ENCODE results near the gene POMT1.
"Not testable (repeated sequence)": the region's sequence is repeated elsewhere in the genome, so short reads cannot be mapped to it uniquely, and the experiment has no call there.

The POMT1 gene, protein sequence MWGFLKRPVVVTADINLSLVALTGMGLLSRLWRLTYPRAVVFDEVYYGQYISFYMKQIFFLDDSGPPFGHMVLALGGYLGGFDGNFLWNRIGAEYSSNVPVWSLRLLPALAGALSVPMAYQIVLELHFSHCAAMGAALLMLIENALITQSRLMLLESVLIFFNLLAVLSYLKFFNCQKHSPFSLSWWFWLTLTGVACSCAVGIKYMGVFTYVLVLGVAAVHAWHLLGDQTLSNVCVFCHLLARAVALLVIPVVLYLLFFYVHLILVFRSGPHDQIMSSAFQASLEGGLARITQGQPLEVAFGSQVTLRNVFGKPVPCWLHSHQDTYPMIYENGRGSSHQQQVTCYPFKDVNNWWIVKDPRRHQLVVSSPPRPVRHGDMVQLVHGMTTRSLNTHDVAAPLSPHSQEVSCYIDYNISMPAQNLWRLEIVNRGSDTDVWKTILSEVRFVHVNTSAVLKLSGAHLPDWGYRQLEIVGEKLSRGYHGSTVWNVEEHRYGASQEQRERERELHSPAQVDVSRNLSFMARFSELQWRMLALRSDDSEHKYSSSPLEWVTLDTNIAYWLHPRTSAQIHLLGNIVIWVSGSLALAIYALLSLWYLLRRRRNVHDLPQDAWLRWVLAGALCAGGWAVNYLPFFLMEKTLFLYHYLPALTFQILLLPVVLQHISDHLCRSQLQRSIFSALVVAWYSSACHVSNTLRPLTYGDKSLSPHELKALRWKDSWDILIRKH

DNA sequence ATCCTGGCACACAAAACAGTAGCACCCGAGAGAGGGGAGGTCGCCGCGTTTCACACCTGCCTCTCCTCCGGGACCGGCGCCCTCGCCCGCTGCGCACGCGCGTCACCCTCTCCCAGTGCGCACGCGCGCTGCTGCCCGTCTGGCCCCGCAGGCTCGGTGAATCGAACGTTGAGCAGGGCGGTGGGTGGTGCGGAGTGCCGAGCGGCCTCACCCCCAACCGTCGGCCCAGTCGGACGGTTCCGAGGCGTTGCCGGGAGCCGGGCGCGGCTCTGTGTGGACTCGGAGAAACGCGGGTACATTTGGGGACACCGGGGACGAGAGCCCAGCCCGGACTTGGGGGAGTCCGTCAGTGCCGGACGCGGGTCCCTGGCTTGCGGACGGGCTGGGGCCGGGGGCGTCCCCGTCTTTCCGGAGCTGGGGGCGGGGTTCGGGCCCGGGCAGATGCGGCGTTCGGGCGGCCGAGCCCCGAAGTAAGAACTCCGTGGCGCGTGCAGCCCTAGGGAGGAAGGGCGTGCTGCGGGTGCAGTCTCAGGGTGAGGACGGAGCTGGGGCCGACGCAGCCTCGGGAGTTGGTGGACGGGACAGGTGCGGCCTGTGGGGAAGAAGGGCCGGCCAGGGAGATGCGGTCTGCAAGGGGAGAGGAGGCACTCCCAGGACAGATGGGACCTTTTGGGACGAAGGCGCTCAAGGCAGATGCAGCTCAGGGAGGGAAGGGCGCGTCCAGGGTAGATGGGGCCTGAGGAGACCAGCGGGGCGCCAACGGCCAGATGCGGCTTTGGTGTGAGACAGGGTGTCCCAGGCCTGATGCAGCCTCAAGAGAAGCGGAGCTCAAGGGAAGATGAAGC, at the start of gene POMT1:
Gene POMT1, plus strand, starts transcription at position 138 of the 845 bp plus-strand sequence. CDS start 1,301 bp downstream, outside the sequence.
- DNase-seq (ENCODE audit: low read depth) = peak; percentile 62

DNA sequence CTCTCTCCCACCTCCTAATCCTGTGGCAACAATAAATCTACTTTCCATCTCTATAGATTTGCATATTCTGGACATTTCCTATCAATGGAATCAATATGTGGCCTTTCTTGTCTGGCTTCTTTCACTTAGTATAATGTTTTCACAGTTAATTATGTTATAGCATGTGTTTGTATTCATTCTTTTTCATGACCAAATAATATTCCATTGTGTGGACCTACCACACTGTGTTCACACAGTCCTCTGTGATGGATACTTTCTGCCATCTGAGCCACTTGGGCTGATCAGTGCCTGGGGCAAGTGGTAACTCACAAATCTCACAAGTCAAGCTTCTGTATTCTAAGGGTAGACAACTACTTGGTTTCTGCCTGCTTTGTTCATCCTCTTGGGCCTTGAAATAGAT, 48.7 kb upstream of the POMT1 start:
- no peak for DNase-seq (ENCODE audit: low read depth)

DNA sequence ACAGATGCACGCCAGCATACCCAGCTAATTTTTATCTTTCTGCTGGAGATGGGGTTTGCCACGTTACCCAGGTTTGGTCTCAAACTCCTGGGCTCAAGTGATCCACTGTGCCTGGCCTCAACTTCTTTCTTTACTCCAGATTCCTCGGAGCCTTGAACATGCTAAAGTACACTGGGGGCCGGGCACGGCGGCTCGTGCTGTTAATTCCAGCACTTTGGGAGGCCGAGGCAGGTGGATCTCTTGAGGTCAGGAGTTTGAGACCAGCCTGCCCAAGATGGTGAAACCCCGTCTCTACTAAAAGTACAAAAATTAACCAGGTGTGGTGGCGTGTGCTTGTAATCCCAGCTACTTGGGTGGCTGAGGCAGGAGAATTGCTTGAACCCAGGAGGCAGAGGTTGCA, 47.1 kb upstream of the POMT1 start:
- DNase-seq (ENCODE audit: low read depth) = not testable (repeated sequence)

DNA sequence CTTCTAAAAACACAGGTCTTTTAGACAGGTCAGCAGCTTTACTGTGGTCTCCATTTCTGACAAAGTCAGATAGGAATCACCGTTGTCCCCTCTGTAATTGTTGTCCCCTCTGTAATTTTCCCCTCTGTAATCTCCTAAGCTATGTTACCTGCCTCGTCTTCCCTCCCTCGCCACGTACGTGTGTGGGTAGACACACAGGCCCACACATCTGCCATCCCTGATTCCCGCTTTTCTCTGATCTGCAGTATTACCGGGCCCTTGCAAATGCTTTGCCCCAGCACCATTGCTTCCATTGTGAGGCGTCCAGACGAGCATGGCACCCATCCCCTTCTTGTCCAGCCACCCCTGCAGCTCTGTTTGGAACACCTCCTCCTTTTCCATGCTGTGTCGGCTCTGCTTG, 45.0 kb upstream of the POMT1 start:
- DNase-seq (ENCODE audit: low read depth) = no peak

DNA sequence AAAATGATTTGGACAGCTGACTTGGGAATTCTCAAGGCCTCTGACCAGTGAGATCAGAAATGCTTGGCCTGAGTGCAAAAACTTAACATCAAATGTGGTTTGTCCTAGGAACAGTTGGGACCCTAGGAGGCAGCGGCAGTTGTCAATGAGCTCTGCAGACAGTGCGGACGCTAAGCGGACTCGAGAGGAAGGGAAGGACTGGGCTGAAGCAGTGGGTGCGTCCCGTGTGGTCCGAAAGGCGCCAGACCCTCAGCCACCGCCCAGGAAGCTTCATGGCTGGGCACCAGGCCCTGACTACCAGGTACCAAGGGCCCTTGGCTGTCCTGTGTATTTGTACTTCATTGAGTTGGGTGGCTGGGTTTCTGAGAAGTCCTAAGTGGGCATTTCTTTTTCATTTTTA, 43.7 kb upstream of the POMT1 start:
- DNase-seq (ENCODE audit: low read depth) = no peak

DNA sequence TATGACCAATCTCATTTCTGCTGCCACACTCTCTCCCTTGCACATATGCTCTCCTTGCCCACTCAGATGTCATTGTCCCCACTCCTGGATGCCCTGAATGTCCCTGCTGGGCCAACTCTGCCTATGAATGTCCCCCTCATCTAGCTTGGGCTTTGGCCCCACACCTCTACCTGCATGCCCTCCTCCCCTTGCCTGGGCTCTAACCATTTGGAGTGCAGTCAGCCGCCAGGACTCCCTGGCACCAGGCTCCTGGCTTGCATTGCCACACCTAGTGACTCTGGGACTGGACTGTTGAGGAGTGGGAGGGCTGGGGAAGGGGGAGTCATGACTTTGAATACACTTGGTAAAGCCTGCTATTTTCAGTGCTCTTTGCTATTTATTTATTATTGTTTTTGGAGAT, 41.6 kb upstream of the POMT1 start:
- no peak for DNase-seq (ENCODE audit: low read depth)

DNA sequence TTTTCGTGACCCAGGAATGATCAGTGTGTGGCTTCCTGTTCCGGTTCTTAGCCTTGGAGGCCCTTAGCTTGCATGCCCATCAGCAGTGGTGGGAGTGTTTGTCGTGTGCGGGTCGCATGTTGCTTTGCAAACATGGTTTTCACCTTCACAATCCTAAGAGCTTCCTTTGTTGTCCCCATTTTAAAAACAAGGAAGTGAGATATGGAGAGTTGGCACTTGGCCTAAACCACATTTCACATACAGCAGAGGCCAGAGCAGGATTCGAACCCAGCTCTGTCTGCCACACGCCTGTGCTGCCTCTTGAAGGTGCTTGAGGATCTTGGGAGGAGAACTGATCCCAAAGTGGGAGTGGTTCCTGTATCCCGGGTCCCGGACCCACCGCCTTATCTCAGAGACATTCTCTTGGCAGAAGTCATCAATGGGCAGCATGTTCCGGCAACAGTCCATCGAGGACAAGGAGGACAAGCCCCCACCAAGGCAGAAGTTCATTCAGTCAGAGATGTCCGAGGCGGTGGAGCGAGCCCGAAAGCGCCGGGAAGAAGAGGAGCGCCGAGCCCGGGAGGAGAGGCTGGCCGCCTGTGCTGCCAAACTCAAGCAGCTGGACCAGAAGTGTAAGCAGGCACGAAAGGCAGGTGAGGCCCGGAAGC, 38.2 kb upstream of the POMT1 start:
- DNase-seq (ENCODE audit: low read depth) = no peak

DNA sequence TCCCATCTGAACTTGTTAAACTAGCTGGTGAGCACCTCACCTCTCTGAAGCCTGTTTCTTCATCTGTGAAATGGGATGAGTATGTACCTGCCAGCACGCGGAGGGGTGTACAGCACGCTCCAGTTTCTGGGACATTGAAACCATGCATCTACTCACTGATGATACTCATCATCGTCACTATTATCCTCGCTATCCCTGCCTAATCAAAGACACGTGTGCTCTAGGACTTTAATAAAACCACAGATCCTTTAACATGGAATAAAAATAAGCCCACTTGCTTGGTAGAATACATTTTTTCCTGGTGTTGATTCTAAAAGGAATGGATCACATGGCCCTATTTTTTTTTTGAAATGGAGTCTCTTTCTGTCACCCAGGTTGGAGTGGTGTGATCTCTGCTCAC, 37.3 kb upstream of the POMT1 start:
- no peak for DNase-seq (ENCODE audit: low read depth)

DNA sequence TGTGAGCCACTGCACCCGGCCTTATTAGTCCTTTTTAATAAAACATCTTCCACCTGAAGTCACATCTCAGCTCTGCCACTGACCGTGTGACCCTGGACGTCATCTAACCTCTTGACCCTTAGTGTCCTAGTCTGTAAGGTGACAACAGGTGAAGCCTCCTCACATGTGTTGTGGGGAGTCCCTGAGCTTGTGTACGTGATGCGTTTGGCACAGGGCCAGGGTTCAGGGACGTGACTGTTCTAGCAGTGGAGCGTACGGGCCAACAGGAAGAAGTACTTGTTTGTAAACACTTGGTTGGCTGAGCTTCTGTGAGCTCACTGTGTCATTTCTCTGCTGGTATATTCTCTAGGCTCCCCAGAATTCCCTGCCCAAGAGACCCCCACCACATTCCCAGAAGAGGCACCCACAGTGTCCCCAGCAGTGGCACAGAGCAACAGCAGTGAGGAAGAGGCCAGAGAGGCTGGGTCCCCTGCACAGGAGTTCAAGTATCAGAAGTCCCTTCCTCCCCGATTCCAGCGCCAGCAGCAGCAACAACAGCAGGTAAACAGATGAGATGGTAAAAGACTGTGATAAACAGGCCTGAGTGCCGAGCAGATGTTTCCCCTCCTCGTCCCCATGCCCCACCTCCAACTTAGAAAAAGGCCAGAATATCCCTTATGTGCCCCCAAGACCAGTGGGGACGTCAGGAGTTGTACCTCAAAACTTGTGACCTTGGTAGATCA, 35.3 kb upstream of the POMT1 start:
- no peak for DNase-seq (ENCODE audit: low read depth)

DNA sequence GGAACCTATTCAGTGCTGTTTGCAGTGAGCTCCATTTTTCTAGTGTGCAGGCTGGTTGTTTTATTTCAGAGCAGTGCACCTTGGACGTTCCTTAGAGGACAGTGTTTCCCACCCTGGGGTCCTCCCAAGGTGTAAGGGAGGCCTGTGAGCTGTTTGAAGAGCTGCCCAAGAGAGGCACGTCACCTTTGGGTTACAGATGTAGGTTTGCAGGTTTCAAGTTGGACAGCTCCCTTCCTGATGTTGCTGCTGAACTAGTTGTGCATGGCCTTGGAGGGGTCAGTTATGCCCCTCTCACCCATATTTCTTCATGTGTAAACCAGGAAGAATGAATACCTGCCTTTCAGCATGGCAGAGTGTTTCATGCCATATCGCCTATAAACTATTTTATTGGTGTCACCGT, 34.7 kb upstream of the POMT1 start:
- DNase-seq (ENCODE audit: low read depth) = no peak

DNA sequence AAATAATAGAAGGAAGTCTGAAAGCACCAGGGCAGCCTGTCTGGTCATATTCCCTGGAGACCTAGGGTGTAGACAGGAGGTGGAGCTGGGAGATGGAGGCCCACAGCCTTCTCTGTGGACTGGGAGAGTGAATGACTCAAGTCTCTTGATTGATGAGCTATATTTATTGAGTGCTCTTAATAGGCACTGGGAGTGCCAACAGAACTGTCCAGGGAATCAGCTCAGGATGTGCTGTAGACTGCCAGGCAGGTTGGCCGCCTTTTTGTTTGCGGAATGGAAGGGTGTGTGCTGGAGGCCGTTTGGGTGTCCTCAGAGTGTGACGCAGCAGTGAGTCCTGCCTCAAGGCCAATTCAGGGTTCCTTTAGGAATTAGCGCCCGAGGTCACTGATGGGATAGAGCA, 33.4 kb upstream of the POMT1 start:
- DNase-seq (ENCODE audit: low read depth) = no peak

DNA sequence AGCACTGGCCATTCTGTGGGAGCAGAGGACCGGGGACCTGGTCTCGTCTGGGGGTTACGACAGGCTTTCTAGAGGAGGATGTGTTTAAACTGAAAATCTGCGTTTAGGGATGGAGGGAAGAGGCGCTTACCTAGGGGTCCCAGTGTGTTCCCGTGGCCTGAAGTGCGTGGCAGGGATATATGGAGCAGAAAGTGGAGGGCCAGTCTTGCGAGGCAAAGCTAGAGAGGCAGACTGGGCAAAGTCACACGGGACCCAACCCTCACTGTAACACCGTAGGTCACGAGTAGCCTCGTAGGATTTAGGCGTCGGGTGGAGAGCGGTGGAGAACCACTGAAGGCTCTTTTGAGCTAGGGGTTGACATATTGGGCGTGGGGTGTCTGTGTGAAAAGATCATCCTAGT, 32.8 kb upstream of the POMT1 start:
- no peak for DNase-seq (ENCODE audit: low read depth)

DNA sequence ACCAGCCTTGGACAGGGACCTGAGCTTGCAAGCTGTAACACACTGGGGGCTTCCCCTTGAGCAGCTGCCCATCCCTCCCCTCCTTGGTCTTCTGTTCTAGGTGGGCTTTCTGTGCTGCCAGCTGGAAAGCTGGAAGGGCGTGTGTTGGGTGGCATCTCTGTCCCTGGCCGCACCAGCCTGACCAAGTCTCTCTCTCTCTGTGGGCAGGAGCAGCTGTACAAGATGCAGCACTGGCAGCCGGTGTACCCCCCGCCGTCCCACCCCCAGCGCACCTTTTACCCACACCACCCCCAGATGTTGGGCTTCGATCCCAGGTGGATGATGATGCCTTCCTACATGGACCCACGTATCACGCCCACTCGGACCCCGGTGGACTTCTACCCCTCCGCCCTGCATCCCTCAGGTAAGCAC, 32.1 kb upstream of the POMT1 start:
- DNase-seq (ENCODE audit: low read depth) = no peak

DNA sequence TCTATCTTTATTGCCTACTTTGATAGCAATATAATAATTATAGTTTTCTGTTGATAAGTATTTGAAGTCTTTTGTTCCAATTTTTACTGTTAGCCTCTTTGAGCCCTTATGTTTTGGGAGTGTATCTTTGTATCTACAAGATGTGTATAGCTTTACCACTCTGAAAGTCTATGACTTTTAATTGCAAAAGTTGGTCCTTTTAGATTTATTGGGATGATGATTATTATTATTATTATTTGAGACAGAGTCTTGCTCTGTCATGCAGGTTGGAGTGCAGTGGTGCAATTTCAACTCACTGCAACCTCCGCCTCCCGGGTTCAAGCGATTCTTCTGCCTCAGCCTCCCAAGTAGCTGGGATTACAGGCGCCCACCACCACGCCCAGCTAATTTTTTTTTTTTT, 30.6 kb upstream of the POMT1 start:
- not testable (repeated sequence) for DNase-seq (ENCODE audit: low read depth)

DNA sequence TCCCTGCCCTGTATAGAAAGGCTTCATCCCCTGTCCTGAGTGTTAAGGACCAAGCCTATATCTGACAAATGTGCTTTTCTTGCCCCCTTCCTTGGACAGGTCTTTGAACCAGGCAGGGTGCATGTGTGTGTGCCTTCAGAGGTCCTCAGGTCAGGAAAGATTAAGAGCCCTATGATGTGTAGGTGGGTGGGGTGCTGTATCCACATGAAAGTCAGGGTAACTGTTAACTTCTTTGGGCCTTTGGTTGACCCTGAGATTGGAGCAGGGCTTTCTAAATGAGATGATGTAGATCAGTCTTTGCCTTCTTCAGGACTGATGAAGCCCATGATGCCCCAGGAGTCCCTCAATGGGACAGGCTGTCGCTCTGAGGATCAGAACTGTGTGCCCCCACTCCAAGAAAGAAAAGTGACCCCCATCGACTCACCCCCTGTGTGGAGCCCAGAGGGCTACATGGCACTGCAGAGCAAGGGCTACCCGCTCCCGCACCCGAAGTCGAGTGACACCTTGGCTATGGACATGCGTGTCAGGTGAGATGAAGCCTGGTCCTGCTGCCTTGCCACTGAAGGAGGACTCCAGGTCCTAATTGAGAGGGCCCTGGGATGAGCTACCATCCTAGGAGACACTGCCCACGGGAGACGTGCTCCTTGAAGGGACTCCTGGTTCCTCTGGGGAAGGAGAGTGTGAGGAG, 29.4 kb upstream of the POMT1 start:
- no peak for DNase-seq (ENCODE audit: low read depth)

DNA sequence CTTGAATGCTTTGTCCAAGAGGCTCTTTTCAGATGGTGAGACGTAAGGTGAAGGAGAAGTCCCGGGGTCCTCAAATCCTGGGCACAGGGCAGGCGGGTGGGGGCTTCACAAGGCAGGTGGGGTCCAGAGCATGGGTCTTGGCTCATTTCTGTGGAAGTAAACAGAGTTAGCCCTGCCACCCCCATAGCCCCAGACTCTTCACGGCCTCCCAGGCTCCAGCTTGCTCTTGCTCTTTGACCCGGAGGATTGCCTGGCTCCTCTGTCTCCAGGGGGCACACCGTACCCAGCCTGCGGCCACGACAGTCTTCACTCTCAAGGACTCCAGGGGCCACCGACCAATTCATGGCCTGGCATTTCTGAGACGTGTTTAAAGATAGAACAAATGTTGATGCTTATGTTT, 28.8 kb upstream of the POMT1 start:
- DNase-seq (ENCODE audit: low read depth) = no peak

DNA sequence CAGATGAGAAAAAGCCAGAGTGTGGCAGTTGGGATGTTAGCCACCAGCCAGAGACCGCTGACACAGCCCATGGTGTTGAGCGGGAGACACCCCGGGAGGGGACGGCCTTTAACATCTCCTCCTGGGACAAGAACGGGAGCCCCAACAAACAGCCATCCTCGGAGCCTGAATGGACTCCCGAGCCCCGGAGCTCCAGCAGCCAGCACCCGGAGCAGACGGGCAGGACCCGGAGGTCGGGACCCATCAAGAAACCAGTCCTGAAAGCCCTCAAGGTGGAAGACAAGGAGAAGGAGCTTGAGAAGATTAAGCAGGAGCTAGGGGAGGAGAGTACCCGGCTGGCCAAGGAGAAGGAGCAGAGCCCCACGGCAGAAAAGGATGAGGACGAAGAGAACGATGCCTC, 28.0 kb upstream of the POMT1 start:
- no peak for DNase-seq (ENCODE audit: low read depth)

DNA sequence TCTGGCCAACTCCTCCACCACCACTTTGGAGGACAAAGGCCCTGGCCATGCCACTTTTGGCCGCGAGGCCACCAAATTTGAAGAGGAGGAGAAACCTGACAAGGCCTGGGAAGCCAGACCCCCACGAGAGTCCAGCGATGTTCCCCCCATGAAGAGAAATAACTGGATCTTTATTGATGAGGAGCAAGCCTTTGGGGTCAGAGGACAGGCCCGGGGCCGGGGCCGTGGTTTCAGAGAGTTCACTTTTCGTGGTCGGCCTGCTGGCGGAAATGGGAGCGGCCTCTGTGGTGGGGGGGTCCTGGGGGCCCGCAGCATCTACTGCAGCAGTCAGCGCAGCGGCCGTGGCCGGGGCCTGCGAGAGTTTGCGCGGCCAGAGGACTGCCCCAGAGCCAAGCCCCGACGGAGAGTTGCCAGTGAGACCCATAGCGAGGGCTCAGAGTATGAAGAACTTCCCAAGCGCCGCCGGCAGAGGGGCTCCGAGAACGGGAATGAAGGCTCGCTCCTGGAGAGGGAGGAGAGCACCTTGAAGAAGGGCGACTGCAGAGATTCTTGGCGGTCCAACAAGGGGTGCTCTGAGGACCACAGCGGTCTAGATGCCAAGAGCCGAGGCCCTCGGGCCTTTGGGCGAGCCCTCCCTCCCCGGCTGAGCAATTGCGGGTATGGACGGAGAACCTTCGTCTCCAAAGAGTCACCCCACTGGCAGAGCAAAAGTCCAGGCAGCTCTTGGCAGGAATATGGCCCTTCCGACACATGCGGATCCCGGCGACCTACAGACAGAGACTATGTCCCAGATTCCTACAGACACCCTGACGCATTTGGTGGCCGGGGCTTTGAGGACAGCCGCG, 27.4 kb upstream of the POMT1 start:
- DNase-seq (ENCODE audit: low read depth) = no peak

DNA sequence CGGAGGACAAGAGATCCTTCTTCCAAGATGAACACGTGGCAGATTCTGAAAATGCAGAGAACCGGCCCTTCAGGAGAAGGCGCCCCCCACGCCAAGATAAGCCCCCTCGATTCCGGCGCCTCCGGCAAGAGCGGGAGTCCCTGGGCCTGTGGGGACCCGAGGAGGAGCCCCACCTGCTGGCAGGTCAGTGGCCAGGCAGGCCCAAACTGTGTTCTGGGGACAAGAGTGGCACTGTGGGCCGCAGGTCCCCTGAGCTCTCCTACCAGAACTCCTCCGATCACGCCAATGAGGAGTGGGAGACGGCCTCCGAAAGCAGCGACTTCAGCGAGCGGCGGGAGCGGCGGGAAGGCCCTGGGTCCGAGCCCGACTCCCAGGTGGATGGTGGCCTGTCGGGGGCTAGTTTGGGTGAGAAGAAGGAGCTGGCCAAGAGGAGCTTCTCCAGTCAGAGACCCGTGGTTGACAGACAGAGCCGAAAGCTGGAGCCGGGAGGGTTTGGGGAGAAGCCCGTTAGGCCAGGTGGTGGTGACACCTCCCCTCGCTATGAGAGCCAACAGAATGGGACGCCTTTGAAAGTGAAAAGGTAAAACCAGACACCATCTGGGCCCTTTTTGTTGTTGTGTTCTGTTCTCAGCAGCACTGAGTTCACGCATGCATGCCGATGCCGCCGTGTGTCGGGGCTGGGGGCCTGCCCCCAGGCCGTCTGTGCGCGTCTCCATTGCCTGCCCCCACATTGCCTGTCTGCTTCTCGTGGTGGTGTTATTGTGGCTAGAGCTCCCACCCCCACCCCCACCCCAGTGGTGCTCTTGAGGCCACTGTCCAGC, 26.6 kb upstream of the POMT1 start:
- DNase-seq (ENCODE audit: low read depth) = no peak
